HG03108 (cell line): Measurements from ENCODE around the gene C11orf52.
"Not testable (repeated sequence)": the region's sequence is repeated elsewhere in the genome, so short reads cannot be mapped to it uniquely, and the experiment has no call there.

Experiments used
- ATAC-seq: cut with Tn5 transposase; IDR thresholded peaks from one replicate; pipeline ENCODE4 v1.9.1; 2021; ENCODE audit warnings: moderate library complexity; ENCODE audit not compliant: unreplicated experiment

The C11orf52 gene

DNA sequence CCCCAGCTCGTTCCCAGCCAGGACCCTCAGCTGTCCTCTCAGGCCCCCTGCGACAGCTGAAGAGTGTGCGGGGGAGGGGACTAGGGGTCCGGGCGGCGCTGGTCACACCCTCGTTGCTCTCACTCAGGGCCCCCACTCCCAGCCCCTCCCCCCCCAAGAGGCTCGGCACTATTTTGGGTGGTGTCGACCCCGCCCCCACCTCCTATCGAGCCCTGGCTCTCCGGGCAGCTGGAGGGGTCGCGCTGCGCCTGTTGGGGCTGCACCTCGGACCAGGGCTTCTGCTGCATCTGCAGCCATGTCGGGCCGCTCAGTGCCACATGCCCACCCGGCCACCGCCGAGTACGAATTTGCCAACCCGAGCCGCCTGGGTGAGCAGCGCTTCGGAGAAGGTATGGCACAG lies 6.2 kb upstream of the C11orf52 start, which contains the start of gene HSPB2:
Gene HSPB2, plus strand, starts transcription at position 200 of the 400 bp plus-strand sequence. Its CDS starts 96 bp downstream, at position 296.
- no peak for ATAC-seq

- ATAC-seq: no peak
Measured at GRCh38 chr11:111913031-111913861, 5.5 kb upstream of the C11orf52 start.

- ATAC-seq: no peak
Measured at GRCh38 chr11:111913997-111914396, 4.7 kb upstream of the C11orf52 start.

DNA sequence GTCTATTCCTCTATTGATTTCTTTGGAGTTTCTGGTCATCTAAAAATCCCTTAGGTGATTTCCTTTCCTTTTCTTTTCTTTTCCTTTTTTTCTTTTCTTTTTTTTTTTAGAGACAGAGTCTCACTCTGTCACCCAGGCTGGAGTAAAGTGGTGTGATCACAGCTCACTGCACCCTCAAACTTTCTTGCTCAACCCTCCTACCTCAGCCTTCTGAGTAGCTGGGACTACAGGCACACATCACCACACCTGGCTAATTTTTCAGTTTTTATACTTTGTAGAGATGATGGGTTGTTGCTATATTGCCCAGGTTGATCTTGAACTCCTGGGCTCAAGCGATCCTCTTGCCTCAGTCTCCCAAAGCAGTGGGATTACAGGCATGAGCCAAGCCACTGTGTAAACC lies 1.9 kb upstream of the C11orf52 start:
- ATAC-seq: no peak

- ATAC-seq: no peak
Measured at GRCh38 chr11:111917312-111917711, 1.4 kb upstream of the C11orf52 start.

DNA sequence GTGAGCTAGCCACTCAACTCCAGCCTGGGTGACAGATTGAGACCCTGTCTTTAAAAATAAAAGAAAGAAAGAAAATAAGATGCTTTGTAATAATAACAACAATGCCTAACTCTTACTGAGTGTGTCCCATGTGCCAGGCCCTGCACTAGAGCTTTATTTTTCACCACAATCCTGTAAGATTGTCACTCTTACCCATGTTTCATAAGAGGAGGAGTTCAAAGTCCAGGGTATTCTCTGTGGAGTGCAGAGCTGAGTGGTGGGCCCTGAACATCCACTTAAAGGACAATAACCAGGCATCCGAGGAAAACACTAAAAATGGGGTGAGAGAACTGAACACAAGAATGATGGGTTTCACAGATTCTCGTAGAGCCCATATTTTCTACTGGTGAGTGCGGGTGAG lies 925 bp upstream of the C11orf52 start:
- ATAC-seq: no peak

DNA sequence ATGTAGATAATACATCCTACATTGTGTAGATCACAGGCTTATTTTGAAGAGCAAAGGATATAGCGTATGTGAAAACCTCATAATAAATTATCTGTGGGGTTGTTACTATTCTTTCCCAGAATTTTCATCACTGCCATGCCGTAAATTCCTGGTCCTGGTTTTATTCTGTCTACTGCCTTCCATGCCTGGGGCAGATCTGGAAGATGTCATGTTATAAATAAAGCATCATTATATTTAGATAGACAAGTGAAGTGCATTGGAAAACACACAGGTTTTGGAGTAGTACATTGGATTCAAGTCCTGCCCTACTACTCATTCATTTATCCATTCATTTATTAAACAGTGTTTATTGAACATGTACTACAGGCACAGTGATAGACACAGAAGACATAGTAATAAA lies 2.2 kb downstream of the C11orf52 start:
- ATAC-seq: no peak

- no peak for ATAC-seq
Measured at GRCh38 chr11:111921541-111922230, 3.0 kb downstream of the C11orf52 start.

GRCh38 chr11:111922803-111923202 lies 4.1 kb downstream of the C11orf52 start:
- no peak for ATAC-seq

DNA sequence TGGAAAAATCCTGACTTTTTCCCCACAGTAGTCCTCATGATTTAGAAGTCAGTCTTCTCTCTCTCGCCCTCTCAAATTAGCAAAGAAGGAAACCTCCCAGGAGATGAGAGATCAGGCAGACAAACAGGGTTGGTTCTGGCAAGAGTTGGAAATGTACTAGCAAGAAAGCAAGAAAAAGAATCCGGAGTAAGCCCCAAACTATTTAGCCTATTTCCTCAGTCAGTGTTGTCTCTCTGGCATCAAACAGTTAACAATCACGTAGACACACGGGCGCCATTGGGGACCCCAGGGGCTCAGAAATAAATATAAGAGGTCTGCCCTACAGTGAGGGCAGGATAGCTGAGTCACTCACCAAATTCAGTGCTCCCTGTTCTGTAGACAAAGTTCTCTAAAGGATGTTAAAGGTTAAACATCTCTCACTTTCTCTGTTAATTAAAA lies 4.7 kb downstream of the C11orf52 start:
- no peak for ATAC-seq

- no peak for ATAC-seq
Measured at GRCh38 chr11:111923951-111924350, 5.2 kb downstream of the C11orf52 start.

- ATAC-seq: no peak
Measured at GRCh38 chr11:111925953-111926352, 7.2 kb downstream of the C11orf52 start.

GRCh38 chr11:111926505-111927391 lies 8.0 kb downstream of the C11orf52 start:
- peak; percentile 92 for ATAC-seq

DNA sequence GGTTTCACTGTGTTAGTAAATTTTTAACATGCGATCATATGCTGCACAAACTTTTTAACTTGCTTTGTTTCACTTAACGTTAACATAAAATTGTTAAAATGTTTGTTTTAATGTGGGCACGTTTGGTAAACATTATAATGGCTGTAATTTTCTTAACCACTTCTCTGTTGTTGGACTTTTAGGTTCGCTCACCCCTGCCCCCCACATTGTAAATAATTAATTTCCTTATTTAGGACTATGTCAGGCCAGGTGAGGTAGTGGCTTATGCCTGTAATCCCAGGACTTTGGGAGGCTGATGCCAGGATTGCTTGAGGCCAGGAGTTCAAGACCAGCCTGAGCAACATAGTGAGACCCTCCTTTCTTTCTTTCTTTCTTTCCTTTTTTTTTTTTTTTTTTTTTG lies 11.8 kb downstream of the C11orf52 start:
- no peak for ATAC-seq

DNA sequence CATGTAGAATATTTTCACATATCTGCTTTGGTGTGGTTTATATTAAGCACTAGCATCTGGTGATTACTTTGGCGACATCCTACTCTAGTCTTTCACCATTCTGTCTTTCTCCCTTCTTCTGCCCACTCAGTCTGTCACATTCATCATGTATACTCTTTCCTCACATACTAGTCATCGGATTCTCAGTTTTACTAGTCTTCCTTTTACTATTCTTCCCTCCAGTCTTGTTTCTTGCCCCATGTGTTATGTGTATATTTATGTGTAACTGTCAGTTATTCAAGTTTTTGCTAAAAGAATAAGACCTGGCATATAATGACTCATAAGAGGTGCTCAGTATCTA lies 13.9 kb downstream of the C11orf52 start:
- ATAC-seq: no peak

DNA sequence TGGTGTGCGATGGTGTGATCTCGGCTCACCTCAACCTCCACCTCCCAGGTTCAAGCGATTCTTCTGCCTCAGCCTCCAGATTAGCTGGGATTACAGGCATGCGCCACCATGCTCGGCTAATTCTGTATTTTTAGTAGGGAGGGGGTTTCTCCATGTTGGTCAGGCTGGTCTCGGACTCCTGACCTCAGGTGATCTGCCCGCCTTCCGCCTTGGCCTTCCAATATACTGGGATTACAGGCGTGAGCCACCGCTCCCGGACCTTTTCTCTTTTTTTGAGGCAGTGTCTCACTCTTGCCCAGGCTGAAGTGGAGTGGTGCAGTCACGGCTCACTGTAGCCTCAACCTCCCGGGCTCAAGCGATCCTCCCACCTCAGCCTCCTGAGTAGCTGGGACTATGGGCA lies 14.5 kb downstream of the C11orf52 start:
- not testable (repeated sequence) for ATAC-seq

DNA sequence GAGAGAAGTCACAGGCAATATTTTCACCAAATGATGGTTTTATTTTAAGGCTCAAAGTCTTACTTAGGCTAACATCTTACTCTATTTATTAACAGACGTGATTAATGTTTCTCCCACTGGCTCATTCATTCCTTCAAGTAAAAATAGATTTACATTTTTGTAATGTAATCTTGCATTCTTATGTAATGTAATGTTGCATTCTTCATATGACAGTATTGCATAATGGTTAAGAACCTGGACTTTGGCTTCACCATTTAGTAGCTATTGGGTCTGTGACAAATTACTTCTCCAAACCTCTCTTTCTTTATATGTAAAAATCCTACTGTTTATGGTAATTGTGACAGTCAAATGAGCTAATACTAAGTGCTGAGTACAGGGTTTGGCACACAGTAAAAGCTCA lies 15.2 kb downstream of the C11orf52 start:
- ATAC-seq: no peak

DNA sequence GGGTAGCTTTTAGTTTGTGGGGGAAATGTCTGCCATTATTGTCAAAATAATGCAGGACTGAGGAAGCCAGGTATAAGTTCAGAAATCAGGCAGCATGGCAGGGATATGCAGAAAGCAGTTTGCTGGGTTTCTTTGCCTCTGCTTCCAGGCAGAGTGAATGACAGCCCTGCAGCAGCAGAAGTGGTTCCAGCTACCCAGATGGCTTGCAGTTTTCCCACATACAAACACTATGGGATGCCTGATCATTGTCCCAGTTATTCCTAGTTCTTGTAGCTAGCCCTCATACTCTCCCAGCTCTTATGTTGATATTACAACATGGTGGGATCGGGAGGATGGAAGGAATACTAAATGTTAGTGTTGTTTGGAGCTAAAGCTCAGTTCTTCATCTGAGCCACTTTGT lies 15.6 kb downstream of the C11orf52 start:
- no peak for ATAC-seq

DNA sequence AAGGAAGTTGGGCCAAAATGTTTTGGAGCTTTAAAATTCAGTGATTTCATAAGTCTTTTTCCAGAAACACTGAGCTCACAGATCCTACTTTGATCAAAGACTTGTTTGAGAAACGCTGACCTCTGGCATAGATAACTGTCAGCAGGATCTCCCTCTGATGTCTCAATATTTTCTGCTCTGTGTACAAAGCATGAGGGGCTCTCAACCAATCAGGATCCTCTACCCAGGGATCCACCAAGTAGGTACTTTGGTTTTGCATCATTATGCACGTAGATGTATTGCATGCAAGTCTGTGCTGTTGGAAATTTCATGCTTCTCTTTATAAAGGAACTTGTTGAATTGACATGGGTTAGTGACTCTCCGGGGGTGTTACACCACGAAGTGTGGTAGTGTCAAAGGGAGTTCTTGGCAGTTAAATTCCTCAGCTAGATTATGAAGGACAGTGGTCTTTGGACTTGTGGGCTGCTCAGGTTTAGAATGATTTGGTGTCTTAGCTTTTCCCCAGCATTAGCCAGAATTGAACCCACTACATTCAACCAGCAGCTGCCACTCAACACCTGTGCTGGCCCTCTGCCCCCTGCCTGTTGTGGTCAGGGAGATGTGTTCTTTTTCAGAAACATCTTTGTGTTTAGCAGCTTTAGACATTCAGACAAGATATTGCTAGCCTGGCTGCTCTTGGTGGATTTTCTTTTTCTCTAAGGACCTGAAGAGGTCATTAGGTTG lies 16.8 kb downstream of the C11orf52 start:
- ATAC-seq: no peak

DNA sequence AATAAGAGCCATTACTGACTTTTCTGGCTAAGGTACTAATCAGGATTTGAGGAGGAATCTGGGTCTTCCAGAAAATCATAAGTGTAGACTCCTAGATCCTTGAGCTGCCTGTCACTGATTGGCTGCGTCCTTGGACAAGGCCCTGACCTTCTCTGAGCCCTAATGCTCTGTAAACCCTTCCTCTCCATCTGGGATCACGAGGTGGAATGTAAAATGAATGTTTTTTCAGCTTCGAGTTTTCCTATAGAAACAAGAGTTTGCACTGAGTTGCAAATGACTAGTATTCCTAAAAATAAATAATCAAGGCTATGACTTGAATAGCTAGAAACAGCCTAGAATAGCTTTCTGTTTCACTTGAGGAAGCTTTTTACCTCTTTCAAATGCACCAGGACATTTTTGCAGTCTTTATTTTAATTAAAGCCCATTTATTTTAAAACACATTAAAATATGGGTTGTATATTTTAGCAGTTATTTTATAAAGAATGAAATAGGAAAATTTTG lies 17.4 kb downstream of the C11orf52 start:
- no peak for ATAC-seq

DNA sequence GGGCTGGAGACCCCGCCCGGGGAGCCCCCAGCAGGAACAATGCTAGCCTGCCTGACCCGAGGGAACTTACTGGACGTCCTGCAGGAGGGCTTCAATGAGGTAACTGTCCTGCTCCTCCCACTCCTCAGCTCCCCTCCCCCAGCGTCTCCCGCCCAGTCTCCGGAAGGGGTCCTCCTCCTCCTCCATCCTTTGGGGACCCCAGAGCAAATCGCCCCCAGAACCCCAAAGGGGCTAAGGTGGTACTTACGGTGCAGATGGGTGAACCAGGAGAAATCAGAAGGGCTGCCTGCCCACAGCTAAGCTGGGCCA lies 18.7 kb downstream of the C11orf52 start:
- ATAC-seq: no peak
